Measurements from ENCODE around the gene CLDN11.

CLDN11 gene

DNA sequence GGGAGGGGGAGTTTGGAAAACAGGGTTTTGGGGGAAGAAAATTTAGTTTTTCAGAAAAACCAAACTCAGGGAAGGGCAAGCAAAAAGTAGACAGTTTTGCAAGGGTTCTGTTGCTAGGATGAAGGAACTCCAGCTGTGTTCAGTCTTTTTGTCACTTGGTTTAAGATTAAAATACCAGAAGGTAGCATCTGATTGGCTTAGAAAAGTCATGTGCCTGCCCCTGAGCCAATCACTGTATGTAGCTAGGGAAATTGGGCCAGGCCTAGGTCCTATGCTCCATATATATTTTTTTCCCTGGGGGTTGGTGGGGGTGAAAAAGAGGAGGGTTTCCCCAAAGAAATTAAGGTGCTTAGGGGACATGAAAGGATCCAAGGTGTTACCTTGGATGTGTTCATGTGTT, 24.3 kb downstream of the CLDN11 start:
- TF ChIP-seq, protein P1, sequence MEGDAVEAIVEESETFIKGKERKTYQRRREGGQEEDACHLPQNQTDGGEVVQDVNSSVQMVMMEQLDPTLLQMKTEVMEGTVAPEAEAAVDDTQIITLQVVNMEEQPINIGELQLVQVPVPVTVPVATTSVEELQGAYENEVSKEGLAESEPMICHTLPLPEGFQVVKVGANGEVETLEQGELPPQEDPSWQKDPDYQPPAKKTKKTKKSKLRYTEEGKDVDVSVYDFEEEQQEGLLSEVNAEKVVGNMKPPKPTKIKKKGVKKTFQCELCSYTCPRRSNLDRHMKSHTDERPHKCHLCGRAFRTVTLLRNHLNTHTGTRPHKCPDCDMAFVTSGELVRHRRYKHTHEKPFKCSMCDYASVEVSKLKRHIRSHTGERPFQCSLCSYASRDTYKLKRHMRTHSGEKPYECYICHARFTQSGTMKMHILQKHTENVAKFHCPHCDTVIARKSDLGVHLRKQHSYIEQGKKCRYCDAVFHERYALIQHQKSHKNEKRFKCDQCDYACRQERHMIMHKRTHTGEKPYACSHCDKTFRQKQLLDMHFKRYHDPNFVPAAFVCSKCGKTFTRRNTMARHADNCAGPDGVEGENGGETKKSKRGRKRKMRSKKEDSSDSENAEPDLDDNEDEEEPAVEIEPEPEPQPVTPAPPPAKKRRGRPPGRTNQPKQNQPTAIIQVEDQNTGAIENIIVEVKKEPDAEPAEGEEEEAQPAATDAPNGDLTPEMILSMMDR (IDR thresholded peaks at IDR 0.05): no peak
- no peaks in the 10 kb centered on the region for H3K36me3 ChIP-seq
- no peaks in the 10 kb centered on the region for H3K9me3 ChIP-seq
- no peaks in the 10 kb centered on the region for H3K4me1 ChIP-seq (ENCODE audit: control insufficient read depth in 1 of 2, insufficient read depth in 1 of 2, low read depth in 1 of 2, low read length in 1 of 2)
- no peak overlapping the region for H3K27ac ChIP-seq
- no peak overlapping the region for H3K4me3 ChIP-seq (ENCODE audit: low read depth in 1 of 2, low read length in 1 of 2)
- peaks cover 23% of the 10 kb centered on the region for H3K27me3 ChIP-seq

DNA sequence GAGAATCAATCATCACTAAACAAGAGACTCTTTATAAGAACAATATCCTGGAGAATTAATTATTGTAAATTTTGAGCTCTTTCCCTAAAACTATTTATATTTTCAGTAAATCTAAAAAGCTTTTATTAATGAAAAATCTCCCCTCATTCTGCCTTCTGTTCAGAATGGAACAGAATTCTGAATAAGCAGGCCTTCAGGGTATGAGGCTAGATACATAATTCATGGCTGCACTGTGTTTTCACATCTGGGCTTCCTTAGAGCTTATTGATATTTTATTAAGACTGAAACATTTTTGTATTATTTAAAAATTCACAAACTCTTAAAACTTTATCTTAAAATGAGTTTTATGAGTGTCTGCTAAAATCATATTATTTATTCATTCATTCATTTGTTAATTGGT, 24.8 kb downstream of the CLDN11 start:
- Histone ChIP-seq H3K27me3 (peaks cover 17% of the 10 kb centered on the region), H3K4me3 (ENCODE audit: low read depth in 1 of 2, low read length in 1 of 2) (no peak overlapping the region), H3K27ac (no peak overlapping the region), H3K4me1 (ENCODE audit: control insufficient read depth in 1 of 2, insufficient read depth in 1 of 2, low read depth in 1 of 2, low read length in 1 of 2) (no peaks in the 10 kb centered on the region), H3K9me3 (no peaks in the 10 kb centered on the region), H3K36me3 (no peaks in the 10 kb centered on the region)
- TF ChIP-seq, protein P1 (IDR thresholded peaks at IDR 0.05): no peak

DNA sequence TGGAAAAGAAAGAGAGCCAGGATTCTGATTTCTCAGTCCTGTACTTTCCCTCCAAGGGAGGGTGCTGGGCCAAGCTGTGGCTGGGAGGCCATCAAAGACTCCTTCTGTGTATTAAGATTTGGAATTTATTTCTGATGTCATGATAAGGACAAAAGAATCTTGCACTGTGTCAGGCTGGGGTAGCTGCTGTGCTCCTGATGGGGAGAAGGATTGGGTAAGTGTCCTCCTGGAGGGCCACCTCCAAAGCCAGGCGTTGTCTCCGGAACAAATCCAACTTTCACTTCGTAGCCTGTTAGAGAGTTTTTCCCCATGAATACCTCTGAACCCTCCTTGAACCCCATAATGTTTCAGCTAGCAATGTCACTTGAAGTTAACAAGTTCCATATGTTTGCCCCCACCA, 29.9 kb downstream of the CLDN11 start:
- Histone ChIP-seq H3K9me3 (no peaks in the 10 kb centered on the region), H3K36me3 (no peaks in the 10 kb centered on the region), H3K4me1 (ENCODE audit: control insufficient read depth in 1 of 2, insufficient read depth in 1 of 2, low read depth in 1 of 2, low read length in 1 of 2) (no peaks in the 10 kb centered on the region), H3K27ac (no peak overlapping the region), H3K27me3 (peaks cover 4% of the 10 kb centered on the region), H3K4me3 (ENCODE audit: low read depth in 1 of 2, low read length in 1 of 2) (no peak overlapping the region)
- TF ChIP-seq, protein P1 (IDR thresholded peaks at IDR 0.05): no peak

DNA sequence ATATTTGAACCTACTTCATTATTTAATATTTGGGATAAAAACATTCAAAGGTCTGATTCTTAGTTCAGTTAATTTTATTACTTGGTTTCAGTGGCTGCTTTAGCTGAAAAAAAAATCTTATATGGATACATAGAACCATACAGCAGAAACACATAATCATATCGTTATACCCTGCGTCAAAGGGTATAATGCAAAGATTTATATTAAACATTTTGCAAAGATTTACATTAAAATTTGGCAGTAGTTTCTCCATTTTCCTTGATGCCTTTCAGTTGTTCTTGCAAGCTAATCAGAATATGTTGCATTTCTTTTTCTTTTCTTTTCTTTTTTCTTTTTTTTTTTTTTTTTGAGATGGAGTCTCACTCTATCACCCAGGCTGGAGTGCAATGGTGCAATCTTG, 31.4 kb downstream of the CLDN11 start:
- TF ChIP-seq, protein P1 (IDR thresholded peaks at IDR 0.05): no peak
- Histone ChIP-seq H3K27me3 (peaks cover 9% of the 10 kb centered on the region), H3K4me3 (ENCODE audit: low read depth in 1 of 2, low read length in 1 of 2) (no peak overlapping the region), H3K27ac (no peak overlapping the region), H3K4me1 (ENCODE audit: control insufficient read depth in 1 of 2, insufficient read depth in 1 of 2, low read depth in 1 of 2, low read length in 1 of 2) (no peaks in the 10 kb centered on the region), H3K9me3 (no peaks in the 10 kb centered on the region), H3K36me3 (no peaks in the 10 kb centered on the region)

DNA sequence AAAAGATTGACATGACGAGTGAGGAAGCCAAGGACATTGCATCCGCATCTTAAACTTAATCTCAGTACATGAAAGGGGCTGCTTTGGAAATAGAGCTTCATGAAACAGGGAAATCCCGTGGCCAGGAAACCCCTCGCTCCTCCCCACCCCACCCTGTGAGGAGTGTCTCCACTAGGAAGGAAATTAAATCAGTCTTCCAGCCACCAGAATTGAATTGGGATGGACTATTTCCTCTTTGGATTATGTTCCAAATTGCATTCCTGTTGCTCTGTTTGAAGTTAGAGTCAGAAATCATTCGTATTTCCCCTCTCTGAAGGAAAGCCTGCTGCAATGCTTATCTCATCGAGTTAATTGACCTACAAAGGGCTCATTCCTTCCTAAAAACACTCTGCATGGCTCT, 35.8 kb downstream of the CLDN11 start:
- Histone ChIP-seq H3K27ac (no peak overlapping the region), H3K27me3 (peaks cover 29% of the 10 kb centered on the region), H3K4me1 (ENCODE audit: control insufficient read depth in 1 of 2, insufficient read depth in 1 of 2, low read depth in 1 of 2, low read length in 1 of 2) (no peaks in the 10 kb centered on the region), H3K9me3 (no peaks in the 10 kb centered on the region), H3K36me3 (no peaks in the 10 kb centered on the region), H3K4me3 (ENCODE audit: low read depth in 1 of 2, low read length in 1 of 2) (no peak overlapping the region)
- TF ChIP-seq, protein P1 (IDR thresholded peaks at IDR 0.05): no peak

DNA sequence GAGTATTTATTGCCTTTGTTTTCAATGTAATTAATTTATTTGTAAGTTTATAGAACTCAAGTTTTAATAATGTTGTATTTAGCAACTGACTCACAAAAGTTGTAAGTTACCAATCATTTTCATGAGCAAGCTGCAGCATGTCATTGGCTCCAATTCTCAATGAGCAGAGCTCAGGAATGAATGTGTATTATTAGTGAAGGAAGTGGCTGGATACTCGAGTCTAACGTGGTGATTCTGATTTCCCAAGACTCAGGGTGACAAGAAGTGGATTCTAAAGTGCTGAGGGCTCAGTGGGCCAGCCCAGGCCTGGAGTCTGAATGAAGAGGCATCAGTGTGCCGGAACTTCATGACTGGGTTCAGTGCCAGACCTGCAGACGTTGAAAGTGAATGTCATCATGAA, 39.6 kb downstream of the CLDN11 start:
- Histone ChIP-seq H3K4me1 (ENCODE audit: control insufficient read depth in 1 of 2, insufficient read depth in 1 of 2, low read depth in 1 of 2, low read length in 1 of 2) (no peaks in the 10 kb centered on the region), H3K4me3 (ENCODE audit: low read depth in 1 of 2, low read length in 1 of 2) (no peak overlapping the region), H3K36me3 (no peaks in the 10 kb centered on the region), H3K27me3 (peaks cover 31% of the 10 kb centered on the region), H3K9me3 (no peaks in the 10 kb centered on the region), H3K27ac (no peak overlapping the region)
- TF ChIP-seq, protein P1 (IDR thresholded peaks at IDR 0.05): no peak

All from neutrophil (primary cell).